Esophagus muscularis mucosa (tissue), 4 donors: ENCODE measurements around the gene NOBOX.

ENCODE experiments used
- EP300 ChIP-seq: sonication (generic); formaldehyde crosslinking; IDR thresholded peaks from one replicate; pipeline ENCODE4 v1.6.1; 2017; ENCODE audit warnings: antibody characterized with exemption
- POLR2A ChIP-seq: fragments of 450-650 bp; IDR thresholded peaks from one replicate; pipeline ENCODE4 v1.6.1; 2017; ENCODE audit warnings: antibody characterized with exemption, moderate library complexity, mild to moderate bottlenecking, low read depth
- POLR2AphosphoS5 ChIP-seq, 2 donors: sonication (generic); formaldehyde crosslinking; IDR thresholded peaks; one replicate each; pipeline ENCODE4 v1.6.1; 2017; ENCODE audit warnings: antibody characterized with exemption in 2 of 2
- TF ChIP-seq, protein P1 (sequence below), 3 experiments: fragments of 200-600 bp in 2 of 3; fragments of 450-650 bp in 1 of 3; sonication (generic) in 2 of 3; IDR thresholded peaks; one replicate each; pipeline ENCODE4 v1.5.1; 2017 to 2019; ENCODE audit warnings: antibody characterized with exemption in 3 of 3, mild to moderate bottlenecking in 2 of 3, moderate library complexity in 1 of 3

DNA sequence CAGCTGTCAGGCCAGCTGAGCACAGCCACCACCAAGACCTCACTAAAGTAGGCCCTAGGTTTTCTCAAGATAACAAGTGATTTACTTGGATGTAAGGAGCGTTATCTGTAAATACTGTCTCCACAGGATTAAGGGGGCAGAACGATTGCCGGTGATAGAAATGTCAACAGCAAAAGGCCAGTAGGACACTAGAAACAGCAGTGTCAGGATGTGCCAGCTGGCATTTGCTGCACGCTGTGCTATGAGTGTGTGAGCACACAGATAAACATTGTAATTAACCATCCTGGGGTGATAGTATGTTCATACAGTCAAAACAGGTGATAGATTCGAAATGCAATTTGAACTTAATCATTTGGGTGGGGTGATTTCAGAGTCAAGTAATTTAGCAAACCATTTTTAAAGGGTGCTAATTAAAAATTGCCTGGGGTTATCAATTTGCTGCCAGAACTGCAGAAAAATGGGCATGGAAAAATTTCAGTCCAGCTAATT lies 36.3 kb upstream of the NOBOX start:
- TF ChIP-seq POLR2A, result no peak
- TF ChIP-seq, protein P1, sequence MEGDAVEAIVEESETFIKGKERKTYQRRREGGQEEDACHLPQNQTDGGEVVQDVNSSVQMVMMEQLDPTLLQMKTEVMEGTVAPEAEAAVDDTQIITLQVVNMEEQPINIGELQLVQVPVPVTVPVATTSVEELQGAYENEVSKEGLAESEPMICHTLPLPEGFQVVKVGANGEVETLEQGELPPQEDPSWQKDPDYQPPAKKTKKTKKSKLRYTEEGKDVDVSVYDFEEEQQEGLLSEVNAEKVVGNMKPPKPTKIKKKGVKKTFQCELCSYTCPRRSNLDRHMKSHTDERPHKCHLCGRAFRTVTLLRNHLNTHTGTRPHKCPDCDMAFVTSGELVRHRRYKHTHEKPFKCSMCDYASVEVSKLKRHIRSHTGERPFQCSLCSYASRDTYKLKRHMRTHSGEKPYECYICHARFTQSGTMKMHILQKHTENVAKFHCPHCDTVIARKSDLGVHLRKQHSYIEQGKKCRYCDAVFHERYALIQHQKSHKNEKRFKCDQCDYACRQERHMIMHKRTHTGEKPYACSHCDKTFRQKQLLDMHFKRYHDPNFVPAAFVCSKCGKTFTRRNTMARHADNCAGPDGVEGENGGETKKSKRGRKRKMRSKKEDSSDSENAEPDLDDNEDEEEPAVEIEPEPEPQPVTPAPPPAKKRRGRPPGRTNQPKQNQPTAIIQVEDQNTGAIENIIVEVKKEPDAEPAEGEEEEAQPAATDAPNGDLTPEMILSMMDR (IDR thresholded peaks at IDR 0.05), result no peak
- no peak for TF ChIP-seq POLR2AphosphoS5 (IDR thresholded peaks at IDR 0.05)
- no peak for TF ChIP-seq EP300
